Esophagus squamous epithelium (tissue), 4 donors: Measurements from ENCODE around the gene PSAPL1.

ENCODE experiments used
- CTCF ChIP-seq, 6 experiments: fragments of 450-650 bp in 4 of 6; fragments of 200-600 bp in 2 of 6; sonication (generic) in 2 of 6; IDR thresholded peaks; one replicate each; pipeline ENCODE4 v1.5.1; 2016 to 2019; ENCODE audit warnings: antibody characterized with exemption in 6 of 6, mild to moderate bottlenecking in 4 of 6, moderate library complexity in 4 of 6
- POLR2A ChIP-seq, 4 donors: fragments of 450-650 bp; IDR thresholded peaks; one replicate each; pipeline ENCODE4 v1.6.1; 2017; ENCODE audit warnings: antibody characterized with exemption in 4 of 4, mild to moderate bottlenecking in 4 of 4, moderate library complexity in 3 of 4

DNA sequence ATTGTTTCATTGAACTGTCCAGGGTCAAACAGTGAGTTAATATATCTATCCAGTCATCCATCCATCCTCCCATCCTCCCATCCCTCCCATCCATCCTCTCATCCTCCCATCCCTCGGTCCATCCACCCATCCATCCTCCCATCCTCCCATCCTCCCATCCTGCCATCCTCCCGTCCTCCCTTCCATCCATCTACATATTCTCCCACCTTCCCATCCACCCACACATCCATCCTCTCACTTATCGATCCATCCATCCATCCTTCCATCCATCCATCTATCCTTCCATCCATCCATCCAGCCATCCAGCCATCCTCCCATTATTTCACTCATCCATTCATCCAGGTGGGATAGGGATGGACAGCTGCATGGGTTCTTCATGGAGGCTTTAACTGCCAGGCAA is 35.4 kb upstream of the PSAPL1 start:
- TF ChIP-seq CTCF (IDR thresholded peaks at IDR 0.05) (no peak), POLR2A (IDR thresholded peaks at IDR 0.05) (no peak)
